Measurements from ENCODE around the gene VDAC2.
"Not testable (repeated sequence)": the region's sequence is repeated elsewhere in the genome, so short reads cannot be mapped to it uniquely, and the experiment has no call there.

VDAC2 gene, protein sequence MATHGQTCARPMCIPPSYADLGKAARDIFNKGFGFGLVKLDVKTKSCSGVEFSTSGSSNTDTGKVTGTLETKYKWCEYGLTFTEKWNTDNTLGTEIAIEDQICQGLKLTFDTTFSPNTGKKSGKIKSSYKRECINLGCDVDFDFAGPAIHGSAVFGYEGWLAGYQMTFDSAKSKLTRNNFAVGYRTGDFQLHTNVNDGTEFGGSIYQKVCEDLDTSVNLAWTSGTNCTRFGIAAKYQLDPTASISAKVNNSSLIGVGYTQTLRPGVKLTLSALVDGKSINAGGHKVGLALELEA

GRCh38 chr10:75210282-75211006, at the start of gene VDAC2:
Gene VDAC2 (plus strand): TSS chr10:75210796. CDS start chr10:75211159, 363 bp downstream.
- peak; percentile 94 for DNase-seq

GRCh38 chr10:75165684-75166622, 44.6 kb upstream of the VDAC2 start:
- peak; percentile 42 for DNase-seq

DNA sequence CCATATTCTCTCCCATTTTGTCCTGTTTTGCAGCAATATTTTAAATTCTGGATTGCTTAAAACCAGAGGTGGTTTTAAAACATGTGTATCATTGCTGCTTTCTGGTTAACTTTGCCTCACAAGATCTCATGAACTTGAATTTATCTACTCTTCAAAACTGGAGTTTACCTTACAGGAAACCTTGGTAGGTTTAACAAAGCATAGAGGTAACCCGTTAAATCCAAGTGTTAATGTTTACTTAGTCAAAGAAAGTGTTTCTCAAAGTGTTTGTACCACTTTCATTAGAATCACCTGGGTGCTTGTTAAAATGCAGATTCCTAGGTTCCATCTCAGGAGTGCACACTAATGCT, 44.0 kb upstream of the VDAC2 start:
- no peak for DNase-seq

DNA sequence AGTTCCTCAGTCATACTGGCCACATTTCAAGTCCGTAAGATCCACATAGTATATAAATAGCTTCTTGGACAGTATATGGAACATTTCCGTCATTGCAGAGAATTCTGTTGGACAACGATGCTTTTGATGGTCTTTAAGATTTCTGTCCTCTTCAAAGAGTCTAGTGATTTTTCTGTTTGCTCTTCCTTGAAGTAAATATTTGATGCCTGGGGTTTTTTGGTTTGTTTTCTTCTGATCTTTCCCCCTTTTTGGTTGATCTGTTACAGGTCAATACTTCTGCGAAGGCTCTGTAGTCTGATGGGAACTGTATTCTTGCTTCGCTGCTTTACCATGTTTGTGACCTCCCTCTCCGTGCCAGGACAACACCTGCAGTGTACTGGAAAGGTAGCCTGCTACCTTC, 42.3 kb upstream of the VDAC2 start:
- no peak for DNase-seq

DNA sequence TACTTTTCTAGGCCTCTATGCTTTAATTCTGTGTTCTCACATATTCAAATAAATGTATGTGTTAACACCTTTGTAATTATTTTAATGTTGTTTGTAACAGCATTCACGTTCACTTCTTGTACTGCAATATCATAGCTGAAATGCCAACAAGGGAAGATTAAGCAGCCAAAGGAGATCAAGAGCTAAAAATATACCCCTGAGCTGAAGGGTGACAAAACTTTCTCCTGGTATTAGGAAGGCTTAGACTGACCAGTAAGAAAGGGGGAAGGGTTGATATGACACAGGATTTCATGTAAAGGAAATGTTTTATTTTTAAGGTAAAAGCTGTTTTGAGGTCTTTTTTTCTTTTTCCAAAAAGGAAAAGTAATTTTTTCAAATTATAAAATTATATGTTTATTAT, 40.4 kb upstream of the VDAC2 start:
- DNase-seq = no peak

GRCh38 chr10:75175046-75175445, 35.5 kb upstream of the VDAC2 start:
- no peak for DNase-seq

DNA sequence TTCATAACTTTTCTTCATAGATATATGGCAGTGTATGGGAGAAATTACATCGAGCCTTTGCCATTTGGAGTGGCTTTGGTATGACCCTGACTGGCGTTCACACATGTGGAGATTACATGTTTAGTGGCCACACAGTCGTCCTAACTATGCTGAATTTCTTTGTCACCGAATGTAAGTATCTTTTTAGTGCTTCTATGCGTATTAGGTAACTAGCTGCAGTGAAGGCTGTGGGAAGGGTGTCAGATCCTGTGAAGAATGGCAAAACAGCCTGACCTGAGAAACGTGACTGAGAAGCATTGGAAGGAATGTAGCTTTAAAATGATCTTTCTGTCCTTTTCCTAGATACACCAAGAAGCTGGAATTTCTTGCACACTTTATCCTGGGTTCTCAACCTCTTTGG, 34.5 kb upstream of the VDAC2 start:
- DNase-seq = no peak

- DNase-seq = no peak
These were observed 33.9 kb upstream of the VDAC2 start for GRCh38 chr10:75176736-75177135.

DNA sequence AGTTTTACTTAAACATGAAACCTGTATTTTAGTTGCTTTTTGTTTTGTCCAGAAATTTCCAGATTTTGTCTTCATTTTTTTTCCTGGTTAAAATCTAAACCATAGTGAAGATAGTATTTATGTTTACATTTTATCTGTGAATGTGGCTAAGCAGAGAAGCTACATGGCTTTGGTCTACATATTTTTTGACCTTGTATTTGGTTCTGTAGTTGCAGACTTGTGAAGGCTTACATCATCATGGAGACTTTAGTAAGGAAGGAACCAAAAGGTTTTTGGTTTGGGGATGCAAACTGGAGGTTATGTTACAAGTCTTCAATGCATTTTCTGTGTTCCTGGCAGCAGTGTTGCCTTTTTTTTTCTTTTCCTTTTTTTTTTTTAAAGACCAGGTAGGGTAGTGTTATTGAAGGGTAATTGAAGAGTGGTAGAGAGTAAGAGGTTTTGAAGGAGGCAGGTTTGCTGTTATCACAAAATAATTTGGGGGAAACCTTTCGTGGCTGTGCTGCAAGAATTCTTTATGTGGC, 30.9 kb upstream of the VDAC2 start:
- DNase-seq = no peak

GRCh38 chr10:75180592-75180991, 30.0 kb upstream of the VDAC2 start:
- DNase-seq = no peak

- DNase-seq = no peak
These were observed 29.5 kb upstream of the VDAC2 start for GRCh38 chr10:75181073-75181472.

DNA sequence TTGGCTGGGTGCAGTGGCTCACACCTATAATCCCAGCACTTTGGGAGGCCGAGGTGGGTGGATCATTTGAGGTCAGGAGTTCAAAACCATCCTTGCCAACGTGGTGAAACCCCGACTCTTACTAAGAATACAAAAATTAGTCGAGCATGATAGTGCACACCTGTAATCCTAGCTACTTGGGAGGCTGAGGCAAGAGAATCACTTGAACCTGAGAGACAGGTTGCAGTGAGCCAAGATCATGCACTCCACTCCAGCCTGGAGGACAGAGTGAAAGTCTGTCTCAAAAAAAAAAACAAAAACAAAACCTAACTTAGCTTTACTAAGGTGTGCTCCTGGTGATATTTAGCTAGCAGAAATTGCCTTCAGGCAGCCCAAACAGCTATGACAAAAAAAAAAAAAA, 24.3 kb upstream of the VDAC2 start:
- no peak for DNase-seq

- DNase-seq = peak; percentile 81
These were observed 22.6 kb upstream of the VDAC2 start for GRCh38 chr10:75187961-75188426.

GRCh38 chr10:75188522-75188921, 22.1 kb upstream of the VDAC2 start:
- not testable (repeated sequence) for DNase-seq

- DNase-seq = no peak
These were observed 21.1 kb upstream of the VDAC2 start for GRCh38 chr10:75189266-75190096.

- DNase-seq = no peak
These were observed 18.6 kb upstream of the VDAC2 start for GRCh38 chr10:75191821-75192568.

DNA sequence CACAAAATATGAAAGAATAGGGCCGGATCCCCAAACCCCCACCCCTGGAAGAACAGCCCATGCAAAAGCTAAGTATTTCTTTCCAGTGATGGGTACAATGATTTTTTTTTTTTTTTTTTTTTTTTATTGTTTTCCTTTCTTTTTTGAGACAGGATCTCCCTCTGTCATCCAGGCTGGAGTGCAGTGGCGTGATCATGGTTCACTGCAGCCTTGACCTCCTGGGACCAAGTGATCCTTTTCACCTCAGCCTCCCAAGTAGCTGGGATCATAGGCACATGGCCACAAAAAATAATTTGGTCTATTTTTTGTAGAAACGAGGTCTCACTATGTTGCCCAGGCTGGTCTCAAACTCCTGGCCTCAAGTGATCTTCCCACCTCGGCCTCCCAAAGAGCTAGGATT, 16.0 kb upstream of the VDAC2 start:
- not testable (repeated sequence) for DNase-seq

DNA sequence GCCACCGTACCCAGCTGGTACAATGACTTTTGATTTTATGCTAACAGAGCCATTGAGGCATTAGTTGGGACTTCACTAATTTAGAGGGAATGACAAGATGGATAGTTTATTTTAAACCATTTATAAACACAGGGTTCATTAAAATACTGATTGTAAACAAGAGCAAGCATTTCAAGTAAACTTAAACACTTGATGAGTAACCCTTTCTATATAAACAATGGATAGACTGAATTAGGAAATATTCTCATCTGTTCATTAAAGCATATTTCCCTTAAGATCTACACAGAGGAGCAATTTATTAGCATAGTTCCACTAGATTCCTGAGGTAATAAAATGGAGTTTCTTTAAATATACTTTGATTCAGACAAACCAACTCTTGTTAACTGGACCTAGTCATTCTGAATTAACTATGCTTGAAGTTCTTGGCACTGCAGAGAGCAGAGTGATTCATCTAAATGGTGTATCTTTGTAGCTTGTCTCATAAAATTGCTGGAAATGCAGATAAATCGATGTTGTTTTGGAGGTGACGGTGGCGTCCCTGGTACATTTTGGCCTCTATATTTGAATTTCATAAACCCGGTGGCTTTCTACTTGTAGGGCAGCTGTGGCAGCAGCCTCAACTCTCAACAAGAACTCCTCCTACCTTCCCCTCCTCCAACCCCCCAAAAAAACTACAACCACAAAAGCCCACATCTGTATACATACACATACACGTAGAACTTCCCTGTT, 15.4 kb upstream of the VDAC2 start:
- no peak for DNase-seq

DNA sequence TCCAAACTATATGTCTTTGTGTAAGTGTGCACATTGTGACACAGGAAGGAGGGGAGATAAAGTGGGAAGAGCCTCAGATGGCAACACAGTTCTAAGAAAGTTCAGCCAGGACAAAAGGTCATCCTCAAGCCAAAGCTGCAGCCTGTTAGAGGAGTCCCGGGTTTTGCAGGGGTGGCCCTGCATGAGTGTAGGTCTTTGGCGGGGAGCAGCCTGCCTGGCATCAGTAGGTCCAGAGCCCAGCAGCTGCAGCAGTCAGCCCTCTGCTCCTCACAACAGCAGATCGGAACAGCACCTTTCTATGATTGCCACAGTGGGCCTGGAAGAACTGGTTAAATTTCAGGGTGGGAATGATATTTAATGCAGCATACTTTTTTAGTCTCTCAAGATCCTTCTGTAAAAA, 13.5 kb upstream of the VDAC2 start:
- no peak for DNase-seq

GRCh38 chr10:75197906-75198305, 12.7 kb upstream of the VDAC2 start:
- no peak for DNase-seq

- DNase-seq = not testable (repeated sequence)
These were observed 10.6 kb upstream of the VDAC2 start for GRCh38 chr10:75199949-75200348.

All from CD4-positive, alpha-beta T cell treated with Interleukin-4 for 4 hours (primary cell).